PC-3 (cell line): ENCODE measurements around the gene ZIC4. TPM values are rescaled to one million over a fixed set of nuclear protein-coding genes. Genes with fewer than 3 reads are reported as not detected.

Experiments used
- ATAC-seq: fragments of 200-7000 bp; cut with Tn5 transposase; 2 replicates; pipeline ENCODE4 v1.9.1; 2020; ENCODE audit warnings: mild to moderate bottlenecking, moderate library complexity
- BruUV-seq: library from RNA; stranded (reverse); fragments of 400-500 nt; replicated peaks from 2 replicates; lab custom pipeline; 2021; lab: Mats Ljungman, UMichigan
- CTCF ChIA-PET: fragments of 300-600 bp; sonication (Branson Sonifier 250); formaldehyde crosslinking; loops from one replicate; lab custom pipeline; 2022; ENCODE audit warnings: antibody characterized with exemption; lab: Charles Lee
- POLR2A ChIA-PET: fragments of 300-600 bp; sonication (Branson Sonifier 250); formaldehyde crosslinking; loops from one replicate; lab custom pipeline; 2022; ENCODE audit warnings: antibody characterized with exemption; ENCODE audit not compliant: unreplicated experiment; lab: Charles Lee
- DNase-seq: peaks from one replicate; pipeline ENCODE4 v3.0.0-alpha.2; 2015
- H2AFZ ChIP-seq: fragments of 300-600 bp; sonication (generic); 2 replicates; pipeline ENCODE4 v1.6.0; 2016; ENCODE audit warnings: antibody characterized with exemption, low read length
- H3F3A ChIP-seq: fragments of 300-600 bp; sonication (generic); one replicate; pipeline ENCODE4 v1.6.0; 2017; ENCODE audit warnings: antibody characterized with exemption, low read length, control low read depth, mild to moderate bottlenecking; ENCODE audit not compliant: unreplicated experiment
- H3K27ac ChIP-seq: fragments of 300-600 bp; sonication (generic); 2 replicates; pipeline ENCODE4 v1.5.1; 2016; ENCODE audit warnings: mild to moderate bottlenecking, low read length
- H3K27me3 ChIP-seq: fragments of 300-600 bp; sonication (generic); 2 replicates; pipeline ENCODE4 v1.6.1; 2016; ENCODE audit warnings: low read length, mixed read lengths
- H3K36me3 ChIP-seq: fragments of 300-600 bp; sonication (generic); 2 replicates; pipeline ENCODE4 v1.6.1; 2016; ENCODE audit warnings: low read depth, mixed run types, low read length, mixed read lengths
- H3K4me1 ChIP-seq: fragments of 300-600 bp; sonication (generic); 2 replicates; pipeline ENCODE4 v1.5.1; 2016; ENCODE audit warnings: low read length; ENCODE audit not compliant: insufficient read depth
- H3K4me2 ChIP-seq: fragments of 300-600 bp; sonication (generic); 2 replicates; pipeline ENCODE4 v1.6.0; 2016; ENCODE audit warnings: low read length
- H3K4me3 ChIP-seq: fragments of 300-600 bp; sonication (generic); 2 replicates; pipeline ENCODE4 v1.5.1; 2016; ENCODE audit warnings: mild to moderate bottlenecking, low read length, mixed read lengths
- H3K79me2 ChIP-seq: fragments of 300-600 bp; sonication (generic); 2 replicates; pipeline ENCODE4 v1.6.1; 2017; ENCODE audit warnings: low read length, mixed read lengths
- H3K9ac ChIP-seq: fragments of 300-600 bp; sonication (generic); 2 replicates; pipeline ENCODE4 v1.6.0; 2016; ENCODE audit warnings: mild to moderate bottlenecking, low read length
- H3K9me2 ChIP-seq: fragments of 300-600 bp; sonication (generic); replicated peaks from 2 replicates; pipeline ENCODE4 v1.6.1; 2016; ENCODE audit warnings: mixed run types, low read length, mixed read lengths
- H3K9me3 ChIP-seq: fragments of 300-600 bp; sonication (generic); 2 replicates; pipeline ENCODE4 v1.6.1; 2016; ENCODE audit warnings: low read length, mixed read lengths
- H4K20me1 ChIP-seq: fragments of 300-600 bp; sonication (generic); 2 replicates; pipeline ENCODE4 v1.6.1; 2016; ENCODE audit warnings: low read length, mixed read lengths
- EZH2 ChIP-seq: fragments of 300-600 bp; sonication (generic); IDR thresholded peaks from one replicate; pipeline ENCODE4 v1.6.1; 2017; ENCODE audit warnings: antibody characterized with exemption, mild to moderate bottlenecking, low read length; ENCODE audit not compliant: unreplicated experiment
- EZH2phosphoT487 ChIP-seq: fragments of 300-600 bp; sonication (generic); IDR thresholded peaks from 2 replicates; pipeline ENCODE4 v1.6.1; 2018; ENCODE audit warnings: mild to moderate bottlenecking, antibody characterized with exemption, low read length, borderline replicate concordance
- intact Hi-C: fragments of 100-400 bp; cut with micrococcal nuclease; formaldehyde crosslinking; loops from 2 replicates; pipeline ENCODE4 v1.9.0; 2023
- total RNA-seq: library from RNA; depleted of rRNA; stranded (reverse); fragments of >200 nt; gene quantifications from 2 replicates; pipeline ENCODE4 v1.2.3, GENCODE V29; 2014
- TF ChIP-seq, protein P1 (sequence below): fragments of 300-600 bp; sonication (generic); conservative IDR thresholded peaks from 2 replicates; pipeline ENCODE4 v1.5.1; 2017; ENCODE audit warnings: antibody characterized with exemption, low read depth, mild to moderate bottlenecking, low read length

The ZIC4 gene
- total RNA-seq, 1 experiment from 2014 or later, result not detected

DNA sequence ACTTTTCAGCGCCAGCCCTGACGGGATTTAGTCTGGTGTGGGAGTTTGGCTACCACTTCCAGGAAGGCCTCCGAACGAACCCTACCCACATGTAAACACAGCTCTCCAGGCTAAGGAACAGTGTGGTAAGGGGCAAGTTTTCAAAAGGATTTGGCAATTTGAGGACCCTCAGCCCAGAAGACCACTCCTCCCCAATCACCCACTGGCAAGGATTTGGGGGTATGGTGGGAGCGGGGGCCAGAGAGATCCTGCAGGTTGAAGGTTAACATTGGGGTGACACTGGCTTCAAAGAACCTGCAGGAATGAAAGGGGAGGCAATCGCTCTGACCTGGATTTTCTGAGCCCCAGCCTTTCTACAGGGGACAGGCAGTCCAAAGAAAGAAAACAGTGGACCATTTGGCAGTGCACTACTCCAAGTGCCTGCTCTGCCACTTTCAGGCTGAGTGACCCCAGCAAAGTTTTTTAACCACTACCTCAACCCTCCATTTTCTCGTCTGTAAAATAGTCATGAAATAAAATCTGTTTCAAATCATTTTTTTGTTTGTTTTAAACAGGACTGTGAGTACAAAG is 34.5 kb downstream of the ZIC4 start:
- ATAC-seq (no peak), DNase-seq (no peak)
- Histone ChIP-seq H3K4me3 (no peak overlapping the region), H3K36me3 (no peaks in the 10 kb centered on the region), H3K79me2 (no peaks in the 10 kb centered on the region), H3K4me2 (no peak overlapping the region), H3K4me1 (no peaks in the 10 kb centered on the region), H3K27me3 (peaks cover 97% of the 10 kb centered on the region), H3K9me2 (0 out of 2 replicates have a peak, but pooled peaks cover 3% of the 10 kb centered on the region), H3K9ac (no peak overlapping the region), H3K27ac (no peak overlapping the region), H3K9me3 (no peaks in the 10 kb centered on the region), H4K20me1 (0 out of 2 replicates have a peak, but pooled peaks cover 3% of the 10 kb centered on the region), H2AFZ (no peak overlapping the region), H3F3A (no peaks in the 10 kb centered on the region)
- POLR2A ChIA-PET, result no interaction called here
- BruUV-seq, result no TSS peak
- intact Hi-C loops, result no loop called here
- TF ChIP-seq EZH2 (no peak), EZH2phosphoT487 (no peak)
- TF ChIP-seq, protein P1, sequence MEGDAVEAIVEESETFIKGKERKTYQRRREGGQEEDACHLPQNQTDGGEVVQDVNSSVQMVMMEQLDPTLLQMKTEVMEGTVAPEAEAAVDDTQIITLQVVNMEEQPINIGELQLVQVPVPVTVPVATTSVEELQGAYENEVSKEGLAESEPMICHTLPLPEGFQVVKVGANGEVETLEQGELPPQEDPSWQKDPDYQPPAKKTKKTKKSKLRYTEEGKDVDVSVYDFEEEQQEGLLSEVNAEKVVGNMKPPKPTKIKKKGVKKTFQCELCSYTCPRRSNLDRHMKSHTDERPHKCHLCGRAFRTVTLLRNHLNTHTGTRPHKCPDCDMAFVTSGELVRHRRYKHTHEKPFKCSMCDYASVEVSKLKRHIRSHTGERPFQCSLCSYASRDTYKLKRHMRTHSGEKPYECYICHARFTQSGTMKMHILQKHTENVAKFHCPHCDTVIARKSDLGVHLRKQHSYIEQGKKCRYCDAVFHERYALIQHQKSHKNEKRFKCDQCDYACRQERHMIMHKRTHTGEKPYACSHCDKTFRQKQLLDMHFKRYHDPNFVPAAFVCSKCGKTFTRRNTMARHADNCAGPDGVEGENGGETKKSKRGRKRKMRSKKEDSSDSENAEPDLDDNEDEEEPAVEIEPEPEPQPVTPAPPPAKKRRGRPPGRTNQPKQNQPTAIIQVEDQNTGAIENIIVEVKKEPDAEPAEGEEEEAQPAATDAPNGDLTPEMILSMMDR, result no peak
- CTCF ChIA-PET, result no interaction called here

DNA sequence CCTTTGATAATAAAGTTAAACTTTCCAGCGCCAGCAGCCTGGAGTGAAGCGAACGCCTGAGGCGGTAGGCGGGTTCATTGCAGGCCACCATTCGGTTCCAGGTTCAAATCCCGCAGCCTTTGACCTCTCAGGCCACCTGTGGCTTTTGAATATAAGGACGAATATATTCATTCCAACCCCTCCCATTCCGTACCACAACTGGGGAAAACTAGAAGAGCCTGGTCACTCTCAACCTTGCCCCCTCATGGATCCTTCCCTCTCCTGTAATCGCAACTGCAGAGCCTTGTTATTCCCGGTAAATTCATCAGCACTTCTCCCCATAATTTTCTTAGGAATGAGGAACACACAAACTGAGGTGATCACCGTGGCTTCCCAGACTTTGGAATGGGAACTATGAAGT is 35.2 kb downstream of the ZIC4 start:
- no peak overlapping the region for H3K4me2 ChIP-seq
- intact Hi-C loops, result no loop called here

More for the DNA sequence above, 35.2 kb downstream of the ZIC4 start:
- BruUV-seq, result no TSS peak
- Histone ChIP-seq H3K79me2 (no peaks in the 10 kb centered on the region), H3K27ac (no peak overlapping the region), H3F3A (no peaks in the 10 kb centered on the region), H3K9me3 (no peaks in the 10 kb centered on the region), H3K4me3 (no peak overlapping the region), H3K27me3 (peaks cover 92% of the 10 kb centered on the region), H3K36me3 (no peaks in the 10 kb centered on the region), H3K9ac (no peak overlapping the region), H2AFZ (no peak overlapping the region), H3K4me1 (no peaks in the 10 kb centered on the region), H3K9me2 (0 out of 2 replicates have a peak, but pooled peaks cover 3% of the 10 kb centered on the region), H4K20me1 (0 out of 2 replicates have a peak, but pooled peaks cover 3% of the 10 kb centered on the region)
- ATAC-seq (no peak), DNase-seq (no peak)
- POLR2A ChIA-PET, result no interaction called here
- CTCF ChIA-PET, result no interaction called here
- TF ChIP-seq, protein P1, result no peak
- TF ChIP-seq EZH2phosphoT487 (no peak), EZH2 (no peak)
